HG03460 (cell line): ENCODE measurements around the gene KIF11.

Source experiments
- ATAC-seq: cut with Tn5 transposase; IDR thresholded peaks from one replicate; pipeline ENCODE4 v1.9.1; 2021; ENCODE audit not compliant: unreplicated experiment

Gene KIF11

DNA sequence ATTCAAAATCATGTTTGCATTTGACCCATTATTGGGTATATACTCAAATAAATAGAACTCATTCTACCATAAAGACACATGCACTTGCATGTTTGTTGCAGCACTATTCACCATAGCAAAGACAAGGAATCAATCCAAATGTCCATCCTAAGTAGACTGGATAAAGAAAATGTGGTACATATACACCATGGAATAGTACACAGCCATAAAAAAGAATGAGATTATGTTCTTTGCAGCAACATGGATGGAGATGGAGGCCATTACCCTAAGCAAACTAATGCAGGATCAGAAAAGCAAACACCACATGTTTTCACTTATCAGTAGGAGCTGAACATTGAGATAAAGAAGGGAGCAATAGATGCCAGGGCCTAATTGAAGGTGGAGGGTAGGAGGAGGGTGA is 84.8 kb downstream of the KIF11 start:
- no peak for ATAC-seq

- no peak for ATAC-seq
Measured at GRCh38 chr10:92678206-92678605, 85.3 kb downstream of the KIF11 start.

GRCh38 chr10:92681306-92681834 is 88.4 kb downstream of the KIF11 start:
- no peak for ATAC-seq

DNA sequence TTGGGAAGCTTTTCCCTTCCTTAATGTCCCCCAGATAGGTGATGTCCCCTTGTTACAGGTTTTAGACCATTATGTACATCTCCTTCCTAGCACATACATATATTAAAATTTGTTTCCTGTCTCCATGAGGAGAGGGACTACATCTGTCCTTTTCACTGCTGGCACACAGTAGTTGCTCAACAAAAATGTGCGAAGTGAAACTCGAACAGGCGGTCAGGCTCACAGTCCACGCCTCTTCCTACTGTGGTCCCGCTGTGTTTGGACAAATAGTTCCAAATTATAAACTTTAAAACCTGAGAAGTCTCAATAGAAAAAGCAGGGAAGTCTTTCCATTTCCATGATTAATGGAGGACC is 95.6 kb downstream of the KIF11 start:
- no peak for ATAC-seq

GRCh38 chr10:92688927-92689662 is 96.2 kb downstream of the KIF11 start:
- ATAC-seq, result no peak

GRCh38 chr10:92689663-92690210 is 96.8 kb downstream of the KIF11 start, which contains the start of gene HHEX:
Gene HHEX, plus strand, starts transcription at chr10:92689955. Its CDS starts 32 bp downstream, at chr10:92689987.
- no peak for ATAC-seq

GRCh38 chr10:92690211-92690914 is 97.4 kb downstream of the KIF11 start:
- no peak for ATAC-seq

DNA sequence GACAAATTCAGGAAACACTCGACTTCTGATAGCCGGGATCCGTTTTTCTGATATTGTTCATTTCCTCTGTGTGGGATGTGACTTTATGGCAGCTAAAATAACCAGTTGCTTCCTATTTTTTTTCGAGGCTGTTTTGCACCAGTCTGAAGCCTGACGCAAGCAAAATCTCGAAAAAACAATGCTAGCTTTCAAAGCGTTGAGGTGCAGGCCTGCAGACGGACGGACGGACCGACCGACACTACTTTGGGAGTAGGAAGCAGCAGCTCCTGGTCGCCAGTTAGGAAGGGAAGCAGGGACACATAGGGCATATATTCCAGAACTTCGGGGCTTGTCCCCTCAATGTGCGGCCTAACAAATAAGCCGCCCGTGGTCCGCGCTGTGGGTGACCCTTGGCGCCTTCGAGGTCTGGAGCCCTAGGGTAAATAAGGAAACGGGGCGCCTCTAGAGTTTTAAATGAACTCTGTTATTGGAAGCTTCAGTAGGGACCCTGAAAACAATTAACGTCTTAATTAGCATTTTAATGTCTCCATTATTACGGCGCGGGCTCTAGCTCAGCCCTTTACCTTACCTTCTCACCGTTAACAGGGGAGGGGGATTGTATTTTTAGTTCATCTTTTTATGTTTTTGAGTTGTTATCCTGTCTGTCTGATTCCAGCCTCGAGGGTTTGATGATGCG is 98.1 kb downstream of the KIF11 start:
- ATAC-seq, result no peak

DNA sequence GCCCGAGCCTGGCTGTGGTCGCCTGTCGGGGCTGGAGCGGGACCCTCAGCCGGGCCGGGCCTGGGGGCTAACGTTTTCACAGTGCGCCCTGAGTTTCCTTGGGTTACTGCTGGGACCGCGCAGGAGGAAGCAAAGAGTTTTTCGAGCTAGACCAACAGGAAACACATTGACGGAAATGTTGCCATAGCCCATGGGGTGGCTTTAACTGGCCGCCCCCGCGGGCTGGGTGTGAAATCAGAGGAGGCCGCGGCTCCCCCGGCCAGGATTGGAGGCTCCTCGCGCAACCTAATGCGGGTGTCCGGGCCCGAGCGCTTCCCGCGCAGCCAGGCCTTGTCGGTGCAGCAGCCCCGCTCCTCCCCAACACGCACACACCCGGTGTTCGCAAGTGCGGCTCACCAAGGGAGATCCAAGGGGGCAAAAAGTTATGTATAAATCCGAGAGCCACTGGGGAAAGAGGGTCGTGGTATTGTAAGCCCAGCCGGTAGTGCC is 98.7 kb downstream of the KIF11 start:
- ATAC-seq, result no peak

DNA sequence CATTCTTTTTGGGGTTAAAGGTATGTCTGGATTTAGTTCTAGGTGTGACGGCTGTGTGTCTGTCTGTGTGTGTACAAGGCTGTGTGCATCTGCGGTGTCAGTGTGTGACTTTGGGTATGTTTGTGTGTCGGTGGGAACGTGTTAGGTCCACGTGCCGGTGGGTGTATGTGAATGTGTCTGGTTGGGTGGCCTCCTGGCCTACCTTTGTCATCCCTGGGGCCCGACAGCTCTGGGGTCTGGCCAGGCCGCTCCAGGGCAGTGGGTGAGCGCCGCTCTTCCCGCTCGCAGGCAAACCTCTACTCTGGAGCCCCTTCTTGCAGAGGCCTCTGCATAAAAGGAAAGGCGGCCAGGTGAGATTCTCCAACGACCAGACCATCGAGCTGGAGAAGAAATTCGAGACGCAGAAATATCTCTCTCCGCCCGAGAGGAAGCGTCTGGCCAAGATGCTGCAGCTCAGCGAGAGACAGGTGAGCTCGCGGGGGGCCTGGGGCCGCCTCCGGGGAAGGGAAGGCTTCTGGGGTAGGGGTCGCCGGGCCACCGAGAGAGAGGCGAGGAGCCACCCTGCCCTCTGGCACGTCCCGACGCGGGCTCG is 99.2 kb downstream of the KIF11 start:
- no peak for ATAC-seq

DNA sequence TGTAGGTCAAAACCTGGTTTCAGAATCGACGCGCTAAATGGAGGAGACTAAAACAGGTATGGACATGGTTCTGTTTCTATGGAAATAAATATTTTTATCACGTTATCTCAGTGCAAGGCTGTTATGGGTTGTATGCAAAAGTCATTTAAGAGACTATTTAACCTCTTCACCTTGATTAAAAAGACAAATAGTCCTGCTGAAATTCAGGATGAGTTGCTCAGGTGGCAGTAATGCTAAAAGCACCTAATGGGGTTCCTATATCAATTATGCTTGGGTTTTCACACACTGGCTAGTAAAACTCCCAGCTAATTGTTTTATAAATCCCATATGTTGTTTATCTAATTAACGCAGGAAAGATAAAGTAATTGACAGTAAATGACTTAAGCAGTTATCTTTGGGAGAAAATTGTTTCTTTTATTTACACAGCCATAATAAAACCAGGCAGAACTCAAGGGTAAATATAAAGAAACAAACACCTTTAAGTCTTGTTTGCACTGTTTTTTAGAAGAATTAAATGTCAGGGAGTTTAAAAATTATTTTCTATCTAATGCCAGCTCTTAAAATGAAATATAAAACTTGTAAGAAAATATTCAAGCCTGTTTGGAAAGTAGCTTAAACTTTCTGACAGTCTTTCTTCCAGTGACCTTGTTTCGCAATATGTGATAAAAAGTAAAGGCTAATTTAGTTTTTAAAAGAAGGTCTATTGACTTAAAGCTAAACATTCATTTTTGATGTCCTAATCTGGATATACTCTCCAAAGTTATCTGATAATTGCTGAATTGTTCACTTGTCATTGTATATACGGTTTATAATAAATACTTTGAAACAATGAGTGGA is 100.0 kb downstream of the KIF11 start:
- ATAC-seq, result no peak

DNA sequence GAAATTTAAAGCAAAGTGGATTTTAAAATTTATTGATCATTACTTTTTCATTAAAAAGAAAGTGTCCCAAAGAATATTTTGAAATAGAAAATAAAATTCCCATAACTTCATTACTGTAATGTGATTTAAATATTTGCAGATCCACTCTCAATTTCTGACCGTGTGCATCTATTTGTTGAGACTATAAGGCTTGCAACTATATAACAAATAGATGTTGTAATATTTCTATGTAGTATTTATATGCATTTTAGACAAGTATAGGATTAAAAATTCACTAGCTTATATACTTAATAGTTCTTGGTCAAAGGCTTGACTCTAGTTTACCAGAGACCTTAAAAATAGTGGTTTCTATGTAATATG is 100.6 kb downstream of the KIF11 start:
- no peak for ATAC-seq

- ATAC-seq, result no peak
Measured at GRCh38 chr10:92695679-92696605, 103.0 kb downstream of the KIF11 start.

- ATAC-seq, result no peak
Measured at GRCh38 chr10:92696606-92697383, 103.9 kb downstream of the KIF11 start.

DNA sequence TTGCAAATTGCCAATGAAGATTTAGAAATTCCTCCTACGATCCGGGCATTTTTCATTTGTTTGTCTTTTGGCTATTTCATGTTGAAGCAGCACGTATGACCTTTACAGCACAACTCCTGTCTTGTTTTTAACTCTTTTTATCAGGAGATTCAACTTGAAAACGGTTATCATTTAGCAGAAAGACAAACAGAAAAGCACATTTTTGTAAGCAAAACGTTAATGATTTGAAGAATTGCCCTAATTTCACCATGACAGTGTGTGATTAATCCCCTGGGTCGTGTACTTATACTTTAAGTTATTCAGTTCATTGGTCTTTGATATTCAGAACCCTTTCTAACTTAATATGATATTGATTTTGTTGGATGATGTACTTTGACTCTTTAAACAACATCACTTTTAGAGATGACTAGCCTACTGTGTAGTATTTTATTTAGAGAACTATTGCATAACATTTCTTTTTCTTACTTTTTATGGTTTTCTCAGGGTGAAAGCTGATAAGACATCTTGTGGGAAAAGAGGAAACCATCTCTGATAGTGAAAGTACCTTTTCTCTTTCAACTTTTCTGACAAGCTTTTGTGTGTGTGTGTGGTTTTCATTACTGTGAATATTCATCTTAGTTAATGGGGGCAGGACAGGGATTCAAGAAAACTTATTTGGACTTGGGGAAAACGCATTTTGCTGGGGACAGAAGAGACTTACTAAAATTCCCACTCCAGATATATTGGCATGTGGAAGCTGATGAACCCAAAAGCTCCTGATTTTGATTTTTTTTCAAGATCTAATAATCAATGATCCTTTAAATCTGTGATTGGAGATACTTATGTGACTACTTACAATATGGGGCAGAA is 105.0 kb downstream of the KIF11 start:
- ATAC-seq, result no peak

GRCh38 chr10:92699193-92699517 is 106.2 kb downstream of the KIF11 start:
- no peak for ATAC-seq

DNA sequence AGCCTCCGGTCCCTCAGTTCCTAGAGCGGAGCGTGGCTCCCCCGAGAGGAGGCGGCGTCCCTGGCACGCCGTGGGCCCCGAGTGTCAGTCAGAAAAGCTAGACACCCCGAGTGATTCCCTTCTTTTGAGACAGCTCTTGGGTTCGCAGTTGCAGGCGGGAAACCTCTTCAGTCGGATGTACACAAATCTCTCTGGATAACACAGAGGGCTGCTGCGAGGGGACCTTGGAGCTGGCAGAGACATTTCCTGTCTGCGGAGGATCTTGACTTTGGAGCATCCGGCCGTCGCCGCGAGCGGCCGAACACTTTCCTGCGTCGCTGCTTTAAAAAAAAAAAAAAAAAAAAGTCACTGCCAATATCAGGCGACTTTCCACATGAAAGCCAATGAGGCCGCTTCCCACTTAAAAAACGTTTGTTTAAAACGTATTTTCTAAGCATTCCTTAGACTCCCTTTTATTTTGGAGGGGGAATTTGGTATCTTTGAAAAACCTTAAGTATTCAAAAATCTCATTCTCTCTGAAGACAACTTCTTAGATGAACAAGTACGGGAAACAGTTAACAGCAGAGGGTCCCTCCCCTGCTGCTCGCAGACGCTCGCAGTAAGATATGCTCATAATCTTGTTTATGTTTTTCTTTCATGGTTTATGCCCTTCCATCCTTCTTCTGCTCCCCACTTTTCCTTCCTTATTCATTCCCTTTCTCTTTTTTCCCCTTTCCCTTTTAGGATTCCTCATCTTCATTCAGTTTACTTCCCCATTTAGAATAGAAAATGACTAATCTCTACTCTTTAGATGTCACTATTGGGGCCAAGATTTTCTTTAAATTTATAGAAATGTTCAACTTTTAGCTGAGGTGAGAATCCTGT is 106.8 kb downstream of the KIF11 start:
- ATAC-seq, result no peak
